Osteocyte (in vitro differentiated cells): ENCODE data around the gene PCSK6. TPM values are rescaled to one million over a fixed set of nuclear protein-coding genes. Genes with fewer than 3 reads are reported as not detected.
A peak's percentile ranks its signal among the peaks of the same experiment; 100 is the strongest.

Experiments
- DNase-seq: peaks from one replicate; pipeline ENCODE4 v3.0.0; 2021; ENCODE audit warnings: mixed read lengths; ENCODE audit not compliant: unreplicated experiment; ENCODE audit errors: extremely low spot score
- H3K27ac Mint-ChIP-seq: one replicate; pipeline ENCODE4 v1.8.0; 2021; ENCODE audit warnings: mild to moderate bottlenecking, mixed read lengths; ENCODE audit not compliant: unreplicated experiment
- H3K27me3 Mint-ChIP-seq: one replicate; pipeline ENCODE4 v1.8.0; 2021; ENCODE audit warnings: mixed read lengths; ENCODE audit not compliant: unreplicated experiment
- H3K36me3 Mint-ChIP-seq: one replicate; pipeline ENCODE4 v1.8.0; 2021; ENCODE audit warnings: mixed read lengths; ENCODE audit not compliant: unreplicated experiment
- H3K4me1 Mint-ChIP-seq: one replicate; pipeline ENCODE4 v1.8.0; 2021; ENCODE audit warnings: mixed read lengths; ENCODE audit not compliant: unreplicated experiment
- H3K4me3 Mint-ChIP-seq: one replicate; pipeline ENCODE4 v1.8.0; 2021; ENCODE audit warnings: mild to moderate bottlenecking, moderate library complexity, mixed read lengths; ENCODE audit not compliant: unreplicated experiment
- H3K9me3 Mint-ChIP-seq: one replicate; pipeline ENCODE4 v1.8.0; 2021; ENCODE audit warnings: mixed read lengths; ENCODE audit not compliant: unreplicated experiment
- total RNA-seq: library from RNA; stranded (reverse); gene quantifications from 2 replicates; pipeline ENCODE4 v1.2.1, GENCODE V29; 2021
- TF ChIP-seq, protein P1 (sequence below): fragments of 200-600 bp; sonication (generic); IDR thresholded peaks from 2 replicates; pipeline ENCODE4 v1.5.0; 2021; ENCODE audit warnings: antibody characterized with exemption, mild to moderate bottlenecking, moderate library complexity

PCSK6 gene
- total RNA-seq, 1 donor from 2014 or later = 0.43 TPM

DNA sequence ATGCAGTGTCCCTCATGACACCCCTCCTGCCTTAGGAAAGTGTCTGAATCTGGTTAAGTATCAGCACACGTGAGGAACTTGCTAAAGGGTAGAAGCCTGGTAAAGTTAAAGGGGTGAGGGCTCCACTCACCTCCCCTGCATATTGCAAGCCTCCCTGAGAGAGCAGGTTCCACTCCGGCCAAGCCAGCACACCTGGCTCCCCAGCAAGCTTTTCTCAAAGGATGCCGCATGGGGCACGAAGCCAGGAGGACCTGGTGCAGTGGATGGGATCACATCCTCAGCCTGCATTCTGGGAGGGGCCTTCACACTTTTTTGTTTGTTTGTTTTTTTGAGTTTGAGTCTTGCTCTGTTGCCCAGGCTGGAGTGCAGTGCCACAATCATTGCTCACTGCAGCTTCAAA, 79.9 kb downstream of the PCSK6 start:
- H3K27me3 Mint-ChIP-seq = peaks cover 11% of the 10 kb centered on the region
- peak; percentile 59 for DNase-seq
- H3K4me1 Mint-ChIP-seq = no peaks in the 10 kb centered on the region
- no peak overlapping the region for H3K4me3 Mint-ChIP-seq
- no peaks in the 10 kb centered on the region for H3K9me3 Mint-ChIP-seq
- H3K36me3 Mint-ChIP-seq = no peaks in the 10 kb centered on the region
- no peak overlapping the region for H3K27ac Mint-ChIP-seq
- TF ChIP-seq, protein P1, sequence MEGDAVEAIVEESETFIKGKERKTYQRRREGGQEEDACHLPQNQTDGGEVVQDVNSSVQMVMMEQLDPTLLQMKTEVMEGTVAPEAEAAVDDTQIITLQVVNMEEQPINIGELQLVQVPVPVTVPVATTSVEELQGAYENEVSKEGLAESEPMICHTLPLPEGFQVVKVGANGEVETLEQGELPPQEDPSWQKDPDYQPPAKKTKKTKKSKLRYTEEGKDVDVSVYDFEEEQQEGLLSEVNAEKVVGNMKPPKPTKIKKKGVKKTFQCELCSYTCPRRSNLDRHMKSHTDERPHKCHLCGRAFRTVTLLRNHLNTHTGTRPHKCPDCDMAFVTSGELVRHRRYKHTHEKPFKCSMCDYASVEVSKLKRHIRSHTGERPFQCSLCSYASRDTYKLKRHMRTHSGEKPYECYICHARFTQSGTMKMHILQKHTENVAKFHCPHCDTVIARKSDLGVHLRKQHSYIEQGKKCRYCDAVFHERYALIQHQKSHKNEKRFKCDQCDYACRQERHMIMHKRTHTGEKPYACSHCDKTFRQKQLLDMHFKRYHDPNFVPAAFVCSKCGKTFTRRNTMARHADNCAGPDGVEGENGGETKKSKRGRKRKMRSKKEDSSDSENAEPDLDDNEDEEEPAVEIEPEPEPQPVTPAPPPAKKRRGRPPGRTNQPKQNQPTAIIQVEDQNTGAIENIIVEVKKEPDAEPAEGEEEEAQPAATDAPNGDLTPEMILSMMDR = no peak

DNA sequence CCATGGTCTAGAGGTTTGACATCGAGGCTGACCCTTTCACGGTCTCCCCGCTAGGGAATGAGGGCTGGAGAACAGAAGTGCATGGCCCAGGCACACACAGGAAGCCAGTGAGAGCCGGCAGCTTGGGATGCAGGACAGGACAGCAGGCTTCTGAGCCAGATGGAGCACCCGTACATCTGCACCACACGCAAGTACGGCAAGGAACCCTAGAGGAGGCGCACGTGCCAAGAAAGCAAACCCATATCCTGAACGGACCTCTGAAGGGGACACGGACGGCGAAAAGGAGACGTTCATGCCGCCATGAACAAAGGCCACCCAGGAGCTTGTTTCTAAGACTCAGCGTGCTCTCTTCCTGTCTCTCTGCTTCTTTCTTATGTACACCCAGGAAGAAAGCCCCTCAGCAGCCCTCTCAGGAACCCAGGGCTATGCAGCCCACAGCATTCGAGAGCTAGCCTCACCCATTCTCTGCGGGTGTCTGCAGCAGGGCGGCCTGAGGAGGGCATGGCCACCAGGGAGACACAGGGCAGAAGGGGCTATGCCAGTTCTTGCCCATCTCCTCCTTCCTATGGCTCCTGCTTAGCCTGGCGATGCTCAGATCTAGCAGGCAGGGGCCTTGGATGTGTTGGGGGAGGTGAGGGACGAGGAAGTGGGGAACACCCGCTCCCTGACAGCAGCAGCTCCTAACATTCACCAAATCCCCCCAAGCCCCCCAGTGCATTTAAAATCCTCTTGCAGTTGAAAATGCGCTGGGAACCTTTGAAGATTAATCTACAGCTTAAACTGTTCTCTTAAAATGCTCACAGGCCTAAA, 81.3 kb downstream of the PCSK6 start:
- Mint-ChIP-seq H3K27me3 (peaks cover 8% of the 10 kb centered on the region), H3K36me3 (no peaks in the 10 kb centered on the region), H3K9me3 (no peaks in the 10 kb centered on the region), H3K27ac (no peak overlapping the region), H3K4me1 (no peaks in the 10 kb centered on the region), H3K4me3 (no peak overlapping the region)
- TF ChIP-seq, protein P1 = no peak
- DNase-seq = peak; percentile 67

DNA sequence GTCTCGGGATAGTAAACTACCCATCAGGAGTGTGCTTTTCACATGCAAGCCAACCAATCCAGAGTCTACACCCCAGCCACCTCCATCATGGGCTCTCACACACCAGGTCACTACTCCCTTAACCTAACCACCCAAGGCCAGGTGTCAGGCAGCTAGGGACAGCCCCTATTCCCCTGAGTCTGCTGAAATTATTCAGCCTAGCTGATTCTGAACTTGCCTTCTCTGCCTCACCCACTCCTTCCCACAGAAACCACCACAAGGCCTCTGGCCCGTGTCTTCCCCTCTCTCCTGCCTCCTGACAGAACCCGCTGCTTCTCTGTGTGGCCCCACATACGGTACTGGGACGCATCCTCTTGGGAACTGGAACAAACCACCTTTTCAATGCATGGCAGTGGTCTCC, 82.1 kb downstream of the PCSK6 start:
- Mint-ChIP-seq H3K27me3 (peaks cover 6% of the 10 kb centered on the region), H3K36me3 (no peaks in the 10 kb centered on the region), H3K9me3 (no peaks in the 10 kb centered on the region), H3K27ac (no peak overlapping the region), H3K4me3 (no peak overlapping the region), H3K4me1 (no peaks in the 10 kb centered on the region)
- DNase-seq = peak; percentile 65
- TF ChIP-seq, protein P1 = no peak

DNA sequence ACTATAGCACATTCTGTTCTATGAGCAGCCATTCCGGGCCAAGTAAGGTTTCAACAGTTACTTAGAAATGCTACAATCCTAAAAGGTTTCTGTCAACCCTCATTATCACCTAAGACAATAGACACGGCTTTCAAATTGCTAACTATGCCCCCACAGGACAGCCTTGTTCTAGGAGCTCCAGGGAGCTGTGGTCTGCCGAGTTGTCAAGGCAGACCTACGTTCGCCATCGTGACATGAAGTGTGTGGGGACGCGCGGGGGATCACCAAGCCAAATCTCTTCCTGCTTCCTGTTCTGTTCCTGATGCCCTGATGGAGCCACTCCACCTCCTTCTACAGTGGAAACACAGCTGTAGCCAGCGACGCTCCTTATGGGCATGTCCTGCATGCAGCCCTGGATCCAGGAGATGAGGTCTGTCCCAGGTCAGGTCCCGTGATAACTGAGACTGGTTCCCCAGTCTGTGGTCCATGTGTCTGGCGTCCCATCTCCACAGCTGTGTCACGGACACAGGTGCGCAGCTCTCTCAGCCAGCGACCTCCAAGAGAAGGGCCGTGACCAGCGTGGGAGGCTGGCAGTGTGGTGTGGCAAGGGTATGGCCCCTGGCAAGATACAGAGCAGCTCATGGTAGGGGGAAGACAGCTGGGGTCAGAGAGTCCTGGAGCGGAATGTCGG, 82.8 kb downstream of the PCSK6 start:
- Mint-ChIP-seq H3K9me3 (no peaks in the 10 kb centered on the region), H3K4me3 (no peak overlapping the region), H3K4me1 (no peaks in the 10 kb centered on the region), H3K27ac (no peak overlapping the region), H3K27me3 (peaks cover 6% of the 10 kb centered on the region), H3K36me3 (no peaks in the 10 kb centered on the region)
- DNase-seq = peak; percentile 66
- TF ChIP-seq, protein P1 = no peak

DNA sequence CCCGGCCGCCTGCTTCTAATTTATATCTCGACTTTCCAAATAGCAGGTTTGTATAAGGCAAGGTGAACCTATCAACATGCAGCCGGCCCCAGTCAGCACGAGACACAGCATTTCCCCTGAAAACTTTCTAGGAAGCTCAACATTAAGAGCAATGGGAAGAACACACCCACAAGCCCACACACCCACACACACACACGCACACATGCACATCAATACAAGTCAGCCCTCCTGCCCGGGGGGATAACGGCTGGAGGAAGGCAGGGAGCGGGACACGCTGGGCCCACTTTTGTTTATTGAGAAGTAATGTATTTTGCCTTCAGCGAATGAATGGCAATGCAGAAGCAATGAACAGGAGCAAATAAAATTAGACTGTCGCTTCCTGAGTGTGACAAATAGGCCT, 83.5 kb downstream of the PCSK6 start:
- no peaks in the 10 kb centered on the region for H3K36me3 Mint-ChIP-seq
- no peaks in the 10 kb centered on the region for H3K4me1 Mint-ChIP-seq
- no peak overlapping the region for H3K4me3 Mint-ChIP-seq
- no peak overlapping the region for H3K27ac Mint-ChIP-seq
- H3K27me3 Mint-ChIP-seq = peaks cover 6% of the 10 kb centered on the region
- no peaks in the 10 kb centered on the region for H3K9me3 Mint-ChIP-seq
- TF ChIP-seq, protein P1 = no peak
- peak; percentile 65 for DNase-seq
